Hypothalamus (tissue), 51 donors: Measurements from ENCODE around the gene SSPN.

Experiments
- DNase-seq, 51 donors: peaks; one replicate each; lab custom pipeline; 2025; lab: John Stamatoyannopoulos, UW

SSPN gene, protein sequence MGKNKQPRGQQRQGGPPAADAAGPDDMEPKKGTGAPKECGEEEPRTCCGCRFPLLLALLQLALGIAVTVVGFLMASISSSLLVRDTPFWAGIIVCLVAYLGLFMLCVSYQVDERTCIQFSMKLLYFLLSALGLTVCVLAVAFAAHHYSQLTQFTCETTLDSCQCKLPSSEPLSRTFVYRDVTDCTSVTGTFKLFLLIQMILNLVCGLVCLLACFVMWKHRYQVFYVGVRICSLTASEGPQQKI

DNA sequence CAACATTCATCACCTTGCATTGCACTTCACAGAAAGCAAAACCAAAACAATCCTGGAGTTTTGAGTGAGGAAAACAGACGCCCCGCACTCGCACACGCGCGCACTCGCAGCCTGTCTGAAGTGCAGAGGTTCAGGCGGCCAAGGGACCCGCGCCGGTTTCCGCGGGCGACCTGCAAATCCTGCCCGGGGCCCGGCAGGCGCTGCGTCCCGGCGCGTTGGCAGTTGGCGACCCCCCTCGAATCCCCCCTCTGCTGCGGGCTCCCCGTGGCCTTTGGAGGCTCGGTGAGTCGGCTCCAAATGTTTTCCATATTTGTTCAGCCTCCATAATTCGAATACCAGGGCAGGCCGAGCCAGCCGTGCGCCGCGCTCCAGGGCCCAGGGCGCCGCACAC, at the start of gene SSPN:
Gene SSPN, plus strand, starts transcription at position 324 of the 391 bp plus-strand sequence. CDS start 100 bp downstream, outside the sequence.
- DNase-seq = peak in 49 of 51 donors; percentile 27 to 86 (median 74)

DNA sequence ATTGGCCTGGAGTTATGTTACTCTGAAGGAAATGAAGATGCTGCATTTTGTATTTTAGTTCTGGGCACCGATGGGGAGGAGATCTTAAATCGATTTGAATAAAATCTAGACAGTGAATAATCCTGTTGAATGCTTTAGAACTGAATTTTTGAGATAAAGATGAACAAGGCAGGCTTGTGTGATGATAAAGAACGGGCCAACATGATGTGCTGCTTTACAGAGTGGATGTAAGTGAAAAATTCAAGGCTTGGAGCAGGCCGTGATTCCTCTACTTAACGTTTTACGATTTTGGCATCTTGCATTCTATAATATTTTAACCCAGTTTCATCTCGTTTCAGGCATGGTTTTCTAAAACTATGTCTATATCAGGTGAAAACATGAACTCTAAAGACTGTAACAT, 47.1 kb upstream of the SSPN start:
- no peak for DNase-seq

DNA sequence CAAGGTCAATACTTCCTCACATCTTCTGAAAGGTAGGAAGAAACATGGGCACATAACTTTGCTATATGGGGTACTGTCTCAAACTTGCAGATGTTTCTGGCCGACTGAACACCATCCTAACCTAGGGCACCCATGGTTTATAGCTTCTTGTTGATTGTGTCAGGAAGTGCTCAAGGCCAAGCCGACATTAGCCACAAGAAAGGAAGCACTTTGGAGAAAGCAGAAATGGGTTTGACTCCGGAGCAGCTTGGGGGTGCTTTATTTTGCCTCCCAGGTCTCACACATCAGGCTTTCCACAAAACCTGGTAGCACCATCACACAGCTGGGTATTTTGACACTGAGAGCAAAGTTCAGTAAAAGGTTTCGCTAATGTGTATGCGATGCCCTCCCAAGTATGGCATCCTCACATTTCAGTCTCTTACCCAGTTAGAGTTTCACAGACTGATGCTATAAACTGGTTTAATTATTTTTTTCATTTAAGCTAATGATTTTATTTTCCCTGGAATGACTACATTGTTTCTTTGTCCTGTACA, 45.3 kb upstream of the SSPN start:
- DNase-seq = no peak

DNA sequence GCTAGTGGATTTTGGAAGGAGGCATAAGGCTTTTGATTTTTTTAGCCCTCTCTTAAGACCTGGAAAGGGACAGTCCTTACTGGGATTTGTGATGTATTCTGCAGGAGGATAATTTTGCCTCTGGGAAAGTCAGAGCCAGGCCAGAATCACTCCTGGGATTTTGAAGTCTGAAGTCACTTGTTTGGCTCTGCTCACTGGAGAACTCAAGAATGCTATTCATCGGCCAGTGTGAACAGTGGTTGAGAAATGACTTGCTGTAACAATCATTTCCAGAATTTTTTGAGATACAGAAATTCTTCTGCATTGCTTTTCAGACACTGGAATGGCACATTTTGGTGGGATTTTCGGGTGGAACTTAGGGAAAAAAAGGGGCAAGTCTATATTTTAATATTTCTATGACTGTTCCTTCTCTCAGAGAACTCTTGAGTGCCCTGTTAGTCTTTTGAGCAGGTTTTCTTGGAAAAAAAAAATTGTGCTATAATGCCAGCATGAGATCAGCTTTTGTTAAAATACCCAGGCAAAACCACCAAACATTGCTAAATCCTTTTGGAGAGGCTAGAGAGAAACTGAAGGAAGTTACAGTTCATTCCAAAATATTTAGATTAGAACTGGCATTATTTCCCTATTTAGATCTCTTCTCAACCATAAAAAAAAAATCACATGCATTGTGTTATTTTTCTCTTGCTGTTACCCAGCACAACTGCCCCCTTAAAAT, 44.5 kb upstream of the SSPN start:
- peak in 2 of 51 donors; percentile 7 to 19 for DNase-seq

DNA sequence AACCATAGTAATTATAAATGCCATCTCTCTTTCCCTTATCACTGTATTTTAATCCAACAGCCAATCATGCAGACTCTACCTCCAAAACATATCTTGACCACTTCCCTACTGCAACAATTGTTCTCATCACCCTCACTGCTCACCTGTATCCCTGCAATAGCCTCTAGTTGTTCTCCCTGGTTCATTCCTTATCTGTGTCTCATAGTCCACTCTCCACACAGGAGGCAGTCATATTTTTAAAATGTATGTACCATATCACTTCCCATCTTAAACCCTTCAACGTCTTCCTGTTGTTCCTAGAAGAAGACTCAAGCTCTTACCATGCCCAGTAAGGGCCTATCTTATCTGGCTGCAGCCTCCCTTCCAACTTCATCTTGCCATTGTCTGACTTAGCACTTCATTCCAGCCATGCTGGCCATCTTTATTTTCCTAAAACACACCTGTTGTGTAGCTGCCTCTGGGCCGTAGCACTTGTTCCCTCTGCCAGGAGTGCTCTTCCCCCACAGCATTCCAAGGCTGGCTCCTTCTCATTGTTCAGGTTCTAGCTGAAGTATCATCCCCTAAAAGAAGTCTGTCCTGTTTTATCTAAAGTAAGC, 42.8 kb upstream of the SSPN start:
- no peak for DNase-seq

DNA sequence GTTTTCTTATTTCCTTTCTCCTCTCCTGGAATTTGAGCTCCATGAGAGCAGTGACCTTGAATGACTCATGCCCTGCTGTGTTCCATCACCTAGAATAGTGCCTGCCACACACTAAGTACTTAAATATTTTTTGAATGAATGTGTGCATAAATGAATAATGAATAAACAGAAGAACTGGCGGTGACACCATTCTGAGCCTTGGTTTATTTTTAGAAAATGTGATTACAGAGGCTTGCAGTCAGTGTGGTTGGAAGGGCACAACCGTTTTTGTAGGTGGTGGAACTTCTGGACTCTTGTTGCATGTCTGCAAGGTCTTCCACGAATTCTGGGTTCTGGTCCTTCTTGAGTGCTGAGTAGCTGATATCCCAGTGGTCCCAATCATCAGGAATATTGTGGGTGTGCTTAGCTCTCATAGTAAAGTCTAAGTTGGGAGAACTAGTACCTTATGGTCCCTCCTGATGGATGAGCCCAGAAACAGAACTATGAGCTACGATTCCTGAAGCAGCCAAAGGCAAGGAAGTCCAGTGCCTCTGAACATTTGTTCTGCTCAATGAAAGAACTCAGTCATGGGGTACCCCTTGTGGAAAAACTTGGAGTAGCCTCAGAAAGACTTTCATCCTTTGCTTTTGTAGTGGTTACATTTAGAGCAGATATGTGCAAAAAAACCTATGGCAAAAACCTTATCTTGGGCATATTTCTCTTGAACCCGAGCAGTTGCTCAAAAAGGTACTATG, 41.8 kb upstream of the SSPN start:
- no peak for DNase-seq

DNA sequence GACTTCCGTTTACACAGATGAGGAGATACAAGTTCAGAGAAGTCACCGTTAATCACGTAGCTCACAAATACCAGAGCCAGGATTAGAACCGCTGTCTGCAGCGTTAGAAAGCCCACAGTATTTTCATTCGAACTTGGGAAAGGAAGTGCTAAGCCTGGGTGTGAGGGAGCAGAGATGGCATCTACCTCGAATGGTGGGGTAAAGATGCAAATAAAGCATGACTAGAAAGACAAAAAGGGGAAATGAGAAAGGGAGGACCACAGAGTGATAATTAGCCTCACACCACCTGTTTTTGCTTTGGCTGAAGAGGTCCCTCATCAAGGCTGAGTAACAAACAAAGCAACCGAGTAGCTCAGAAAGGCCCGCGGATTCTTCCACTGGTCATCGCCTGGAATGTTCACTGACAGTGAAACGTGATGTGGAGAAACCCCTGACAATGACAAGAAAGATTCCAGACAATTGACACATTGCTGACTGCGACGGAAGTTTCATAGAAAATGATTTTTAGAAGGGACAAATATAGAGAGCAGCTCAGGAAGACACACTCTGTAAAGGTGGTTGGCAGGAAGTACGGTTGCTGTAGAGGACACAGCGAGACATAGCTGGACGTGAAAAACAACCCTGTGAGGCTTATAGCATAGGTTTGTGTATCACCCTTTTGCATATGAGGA, 39.0 kb upstream of the SSPN start:
- no peak for DNase-seq

DNA sequence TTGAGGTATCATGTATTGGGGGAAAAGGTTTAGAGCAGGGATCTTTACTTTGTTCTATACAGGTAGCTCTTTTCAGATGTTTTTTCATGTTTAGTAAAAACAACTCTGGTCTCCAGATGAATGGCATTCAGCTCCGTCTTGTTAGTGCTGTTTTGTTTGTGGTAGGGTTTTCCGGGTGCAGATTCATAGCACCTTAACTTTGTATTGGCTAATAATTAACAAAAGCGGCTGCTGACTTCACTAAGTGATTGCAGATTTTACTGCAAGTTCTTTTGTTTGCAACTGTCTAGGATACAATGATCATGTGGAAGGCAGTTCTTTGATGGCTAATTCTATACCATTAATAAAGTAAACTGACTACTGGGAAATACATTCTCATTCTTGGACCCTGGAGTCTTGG, 38.4 kb upstream of the SSPN start:
- no peak for DNase-seq

DNA sequence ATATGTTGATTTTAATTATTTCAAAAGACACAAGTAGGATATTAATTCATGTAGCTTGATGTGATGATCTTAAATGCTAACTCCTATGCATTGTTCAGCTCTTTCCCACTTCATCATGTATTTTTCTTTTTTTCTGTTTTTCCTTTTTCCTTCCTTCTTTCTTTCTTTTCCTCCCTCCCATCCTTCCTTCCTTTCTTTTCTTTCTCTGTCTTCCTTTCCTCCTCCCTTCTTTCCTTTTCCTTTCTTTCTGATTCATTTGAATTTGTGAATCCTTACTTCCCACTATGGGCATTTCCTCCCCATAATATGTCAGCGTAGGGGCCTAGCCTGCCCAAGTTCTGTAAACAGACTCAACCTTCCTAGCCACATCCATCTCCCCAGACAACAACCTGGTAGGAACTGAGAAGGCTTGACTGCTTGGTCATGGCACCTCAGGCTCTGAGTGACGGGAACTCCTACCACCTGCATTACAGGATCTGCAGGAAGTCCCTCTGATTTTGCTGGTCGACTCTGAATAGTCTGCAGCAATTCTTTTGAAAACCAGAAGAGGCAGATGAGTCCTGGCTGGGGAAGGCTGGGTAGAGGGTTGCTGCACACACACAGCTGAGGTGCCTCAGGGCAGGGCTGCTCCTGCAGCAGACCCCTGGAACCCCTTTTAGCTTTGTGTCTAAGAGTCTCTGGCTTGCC, 37.2 kb upstream of the SSPN start:
- DNase-seq = no peak

DNA sequence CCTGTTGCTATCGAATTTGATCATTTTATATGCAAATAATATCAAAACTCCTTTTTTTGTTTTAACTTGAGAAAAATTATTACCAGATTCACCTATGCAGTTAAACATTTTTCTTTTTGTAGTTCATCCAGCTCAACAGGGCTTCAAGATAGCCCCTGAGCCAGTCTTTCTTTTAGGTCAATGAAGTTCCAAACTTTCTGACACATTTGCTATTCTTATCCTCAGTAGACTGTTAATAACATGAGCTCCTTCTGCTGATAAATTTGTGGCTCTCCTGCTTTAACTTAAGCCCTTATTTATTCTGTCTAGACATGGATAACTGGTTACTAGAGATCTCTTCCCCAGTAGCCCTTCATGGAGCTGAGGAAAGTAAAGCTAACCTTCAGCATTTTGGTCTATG, 33.2 kb upstream of the SSPN start:
- no peak for DNase-seq

DNA sequence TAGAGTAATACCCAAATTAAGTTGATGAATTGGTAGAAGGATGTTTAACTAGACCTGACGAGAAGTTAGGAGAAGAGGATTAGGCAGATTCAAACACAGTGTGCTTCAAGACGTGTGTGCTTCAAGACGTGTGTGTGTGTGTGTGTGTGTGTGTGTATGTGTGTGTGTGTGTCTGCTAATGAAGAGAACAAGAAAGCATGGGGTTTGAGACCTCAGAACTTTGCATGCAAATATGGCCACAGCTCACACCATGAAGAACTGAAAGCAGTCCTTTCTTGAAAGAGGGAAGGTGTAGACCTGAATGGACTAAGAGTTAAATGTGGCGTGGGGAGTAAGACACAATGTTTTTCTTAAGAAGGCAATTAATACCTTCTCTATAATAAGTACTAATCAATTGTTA, 32.5 kb upstream of the SSPN start:
- DNase-seq = no peak

DNA sequence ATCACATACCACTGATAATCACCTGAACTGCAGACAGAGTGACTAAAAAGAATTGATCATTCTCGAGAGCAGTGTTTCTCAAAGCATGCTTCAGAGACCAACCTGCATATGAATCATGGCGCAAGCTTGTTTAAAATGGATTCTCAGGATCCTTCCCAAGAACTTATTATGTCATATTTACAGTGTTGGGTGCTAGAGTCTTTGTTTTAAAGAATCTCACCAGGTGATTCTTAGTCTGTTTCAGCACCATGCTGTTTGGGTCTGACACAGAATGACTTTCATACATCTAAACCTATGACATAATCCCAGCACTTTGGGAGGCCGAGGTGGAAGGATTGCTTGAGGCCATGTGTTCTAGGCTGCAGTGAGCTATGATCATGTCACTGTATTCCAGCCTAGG, 31.3 kb upstream of the SSPN start:
- DNase-seq = no peak

DNA sequence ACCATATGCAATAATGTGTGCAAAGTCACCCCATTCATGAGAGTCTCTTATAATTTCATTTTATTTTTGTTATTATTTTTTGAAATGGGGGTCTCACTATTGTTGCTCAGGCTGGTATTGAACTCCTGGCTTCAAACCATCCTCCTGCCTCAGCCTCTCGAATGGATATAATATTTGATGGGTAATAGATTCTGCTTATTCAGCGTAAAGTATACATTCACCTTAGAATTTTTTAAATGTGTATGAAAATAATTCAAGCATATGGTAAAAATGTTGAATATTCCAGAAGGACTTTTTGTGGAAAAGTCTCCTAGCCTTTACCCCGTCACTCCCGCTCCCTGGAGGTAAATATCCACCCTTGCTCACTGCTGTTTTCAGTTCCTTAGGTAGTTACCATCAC, 23.4 kb upstream of the SSPN start:
- DNase-seq = no peak

DNA sequence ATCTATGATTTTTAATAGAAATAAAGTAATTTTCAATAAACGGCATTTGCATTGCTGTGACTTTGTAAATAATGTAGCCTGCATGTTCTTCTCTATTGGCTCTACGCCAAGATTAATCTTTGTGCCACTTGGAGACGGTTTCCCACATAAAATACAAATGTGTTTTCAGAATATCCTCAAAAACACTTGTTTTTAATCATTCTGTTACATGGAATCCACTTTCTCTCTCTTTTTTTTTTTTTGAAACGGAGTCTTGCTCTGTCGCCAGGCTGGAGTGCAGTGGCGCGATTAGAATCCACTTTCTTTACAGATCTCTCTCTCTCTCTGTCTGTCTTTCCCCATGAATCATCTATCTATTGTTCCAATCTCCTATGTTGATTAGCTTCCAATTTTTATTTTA, 22.8 kb upstream of the SSPN start:
- peak in 1 of 51 donors; percentile 5 for DNase-seq

DNA sequence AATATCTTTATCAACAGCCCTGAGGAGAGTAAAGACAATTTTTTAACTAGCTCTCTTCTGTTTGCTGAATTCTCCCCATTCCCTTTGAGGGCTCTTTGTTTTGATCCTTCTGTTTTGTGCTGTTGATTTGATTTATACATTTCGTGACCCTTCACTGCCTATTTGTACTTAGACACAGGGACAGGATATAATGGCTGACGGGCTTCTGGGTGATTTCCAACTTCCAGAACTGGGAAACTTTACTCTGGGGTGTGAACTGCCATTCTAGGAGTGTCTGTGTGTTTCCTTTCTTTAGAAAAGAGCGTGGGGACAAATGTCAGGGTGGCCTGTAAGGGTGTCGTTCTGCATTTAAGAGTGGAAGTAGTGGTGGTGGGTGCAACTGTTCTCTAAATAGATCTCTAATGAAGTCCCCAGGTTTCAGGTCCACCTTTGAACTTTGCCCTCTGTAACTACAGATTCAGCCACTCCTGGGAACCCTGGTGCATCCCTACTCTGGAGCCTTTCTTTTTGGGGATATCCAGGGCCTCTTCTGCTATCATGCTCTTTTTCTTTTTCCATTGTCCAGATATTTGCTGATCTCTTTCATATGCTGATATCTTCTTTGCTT, 22.3 kb upstream of the SSPN start:
- DNase-seq = no peak

DNA sequence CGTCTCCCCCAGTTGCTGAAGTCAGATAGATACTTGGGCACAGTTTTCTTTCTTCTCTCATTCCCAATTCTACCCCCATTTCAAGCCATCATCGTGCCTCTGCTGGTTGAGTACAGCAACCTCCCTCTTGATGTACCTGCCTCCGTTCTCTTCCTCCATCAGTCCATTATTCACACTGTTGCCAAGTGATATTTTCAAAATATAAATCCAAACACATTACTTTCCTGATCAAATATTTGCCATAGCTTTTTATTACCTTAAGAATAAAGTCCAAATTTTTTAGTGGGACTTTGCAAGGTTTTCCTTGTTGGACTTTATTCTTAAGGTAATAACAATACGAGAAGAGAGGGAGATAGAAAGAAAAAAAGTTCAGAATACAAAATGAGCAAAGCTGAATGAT, 18.6 kb upstream of the SSPN start:
- no peak for DNase-seq

DNA sequence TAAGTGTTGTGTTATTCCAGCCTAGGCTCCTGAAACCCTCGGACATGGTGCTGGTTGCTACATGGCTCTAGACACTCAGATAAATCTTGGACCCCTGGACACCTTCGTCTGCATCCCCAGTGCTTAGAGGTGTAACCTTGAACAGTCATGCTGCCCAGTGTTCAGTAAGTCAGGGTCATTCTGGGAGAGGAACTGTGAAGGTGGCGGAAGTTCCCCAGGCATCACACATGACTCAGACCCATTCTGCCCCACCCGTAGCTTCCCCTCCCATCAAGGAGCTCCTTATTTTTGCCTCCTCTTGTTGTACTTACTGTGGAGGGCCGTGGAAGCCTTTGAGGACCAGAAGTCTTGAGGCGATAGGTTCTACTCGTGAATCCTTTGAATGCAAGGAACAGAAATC, 18.1 kb upstream of the SSPN start:
- DNase-seq = no peak

DNA sequence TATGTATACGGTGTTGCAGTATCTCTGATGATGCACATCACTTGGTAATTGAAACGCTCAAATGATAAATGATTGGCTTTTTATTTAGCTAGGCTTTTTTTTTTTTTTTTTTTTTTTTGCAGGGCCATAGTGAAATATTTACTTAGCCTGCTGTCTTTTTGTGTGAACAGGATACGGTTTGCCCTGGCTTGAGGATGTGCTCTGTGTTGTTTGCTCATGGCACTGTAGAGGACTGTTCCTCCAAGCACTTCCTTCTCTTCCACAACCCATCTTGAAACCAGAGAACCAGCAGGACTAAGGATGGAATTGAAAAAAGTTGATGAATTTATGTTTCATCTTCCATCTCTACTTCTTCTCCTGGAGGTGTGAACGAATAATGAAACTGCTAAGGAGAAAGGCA, 15.5 kb upstream of the SSPN start:
- no peak for DNase-seq

DNA sequence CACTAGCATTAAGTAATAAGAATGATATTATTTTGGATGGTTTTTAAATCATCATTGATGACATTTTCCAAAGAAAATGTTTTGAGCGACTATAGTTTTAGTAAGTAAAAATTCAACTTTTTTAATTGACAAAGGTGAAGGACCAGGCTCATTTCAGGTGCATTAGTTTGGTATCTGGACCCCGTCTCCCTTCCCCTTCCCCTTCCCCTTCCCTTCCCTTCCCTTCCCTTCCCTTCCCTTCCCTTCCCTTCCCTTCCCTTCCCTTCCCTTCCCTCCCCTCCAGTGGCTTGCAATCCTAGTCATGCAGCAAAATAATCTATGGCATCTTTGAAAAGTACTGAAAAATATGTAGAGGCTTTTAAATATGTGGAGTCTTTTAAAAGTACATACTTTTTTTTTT, 13.0 kb upstream of the SSPN start:
- DNase-seq = no peak
